Measurements from ENCODE around the gene KRT86.

GRCh38 chr12:52254965-52255751, 19.3 kb upstream of the KRT86 start:
- TF ChIP-seq CTCF (conservative IDR thresholded peaks at IDR 0.05): no peak
- no peak for TF ChIP-seq EZH2 (IDR thresholded peaks at IDR 0.05; ENCODE audit: low read depth)

Measured in PC-9 (cell line).